Islet of Langerhans (tissue), 1 donor: Measurements from ENCODE around the gene SPCS1.

Experiments used
- FAIRE-seq: peaks from one replicate; lab custom pipeline; 2011; peaks lifted over from hg19 to GRCh38; lab: Jason Lieb, UNC

Gene SPCS1

DNA sequence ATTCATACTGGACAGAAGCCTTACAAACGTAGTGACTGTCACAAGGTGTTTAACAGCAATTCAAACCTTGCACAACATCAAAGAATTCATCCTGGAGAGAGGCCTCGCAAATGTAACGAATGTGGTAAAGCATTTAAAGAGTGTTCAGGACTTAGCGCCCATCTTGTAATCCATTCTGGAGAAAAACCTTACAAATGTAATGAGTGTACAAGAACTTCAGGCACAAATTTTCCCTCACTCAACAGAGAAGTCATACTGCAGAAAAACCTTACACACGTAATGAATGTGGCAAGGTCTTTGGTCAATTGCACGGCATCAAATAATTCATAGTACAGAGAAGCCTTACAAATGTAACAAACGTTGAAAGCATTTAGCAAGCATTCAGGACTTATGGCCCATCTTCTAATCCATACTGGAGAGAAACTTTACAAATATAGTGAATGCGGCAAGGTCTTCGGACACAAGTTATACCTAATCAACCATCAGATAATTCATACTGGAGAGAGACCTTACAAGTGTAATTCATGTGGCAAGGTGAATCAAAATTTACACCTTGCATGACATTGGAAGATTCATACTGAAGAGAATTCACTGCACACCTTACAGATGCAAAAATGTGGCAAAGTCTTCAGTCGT, 27.5 kb downstream of the SPCS1 start:
- FAIRE-seq, result no peak

DNA sequence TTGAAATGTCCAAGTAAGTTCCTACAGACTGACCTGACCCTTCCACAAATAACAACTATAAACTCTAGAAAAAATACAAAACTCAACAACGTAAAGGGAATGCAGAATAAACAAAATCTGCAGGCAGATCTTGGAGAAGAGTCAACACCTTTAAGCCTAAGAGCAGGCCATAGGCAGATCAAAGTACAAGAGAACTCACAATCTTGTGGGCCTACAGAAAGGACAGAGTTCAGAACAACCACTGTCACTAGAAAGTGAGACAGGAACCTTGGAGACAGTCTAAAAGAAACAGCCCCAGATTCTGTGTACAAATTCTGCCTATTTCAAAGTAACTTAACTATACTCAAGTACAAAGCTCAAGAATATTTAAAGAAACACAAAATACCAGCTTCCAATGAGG, 33.8 kb downstream of the SPCS1 start:
- FAIRE-seq, result no peak

DNA sequence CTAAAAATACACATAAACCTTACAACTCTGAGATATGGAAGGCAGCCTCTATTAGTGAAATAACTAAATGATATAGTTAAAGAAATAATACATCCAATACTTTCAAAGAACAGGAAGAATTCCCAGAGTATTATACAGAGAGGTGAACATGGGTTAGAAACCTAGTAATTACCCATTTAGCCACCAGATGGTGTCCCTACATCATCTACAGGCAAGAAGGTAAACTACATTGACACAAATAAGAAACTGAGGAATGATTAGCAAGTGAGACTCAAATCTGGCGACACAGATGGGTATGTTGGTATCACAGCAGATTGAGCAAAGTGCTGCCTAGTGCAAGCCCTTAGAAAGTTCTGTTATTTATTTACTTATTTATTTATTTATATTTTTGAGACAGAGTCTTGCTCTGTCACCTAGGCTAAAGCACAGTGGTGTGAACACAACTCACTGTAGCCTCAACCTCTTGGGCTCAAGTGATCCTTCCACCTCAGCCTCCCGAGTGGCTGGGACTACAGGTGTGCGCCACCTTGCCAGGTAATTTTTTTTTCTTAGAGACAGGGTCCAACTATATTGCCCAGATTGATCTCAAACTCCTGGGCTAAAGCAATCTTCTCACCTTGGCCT, 36.6 kb downstream of the SPCS1 start:
- FAIRE-seq, result peak; percentile 97

DNA sequence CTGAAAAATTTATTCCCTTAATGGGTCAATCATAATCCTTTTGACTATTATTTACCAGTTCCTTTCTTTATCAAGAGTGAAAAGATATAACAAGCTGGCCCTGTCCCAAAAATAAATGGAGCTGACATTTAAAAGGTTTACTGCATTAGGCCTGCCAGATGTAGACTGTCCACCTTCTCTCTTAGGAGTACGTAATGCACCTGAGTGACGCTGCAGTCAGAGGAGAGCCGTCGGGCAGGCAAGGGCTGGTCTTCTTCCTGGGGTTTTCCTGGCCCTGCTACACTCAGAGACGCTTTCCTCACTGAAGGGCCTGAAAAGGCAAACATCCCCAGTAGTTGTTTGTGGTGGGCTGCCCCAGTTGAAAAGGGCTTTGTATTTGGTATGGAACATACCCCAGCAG, 37.2 kb downstream of the SPCS1 start:
- FAIRE-seq, result peak; percentile 95

DNA sequence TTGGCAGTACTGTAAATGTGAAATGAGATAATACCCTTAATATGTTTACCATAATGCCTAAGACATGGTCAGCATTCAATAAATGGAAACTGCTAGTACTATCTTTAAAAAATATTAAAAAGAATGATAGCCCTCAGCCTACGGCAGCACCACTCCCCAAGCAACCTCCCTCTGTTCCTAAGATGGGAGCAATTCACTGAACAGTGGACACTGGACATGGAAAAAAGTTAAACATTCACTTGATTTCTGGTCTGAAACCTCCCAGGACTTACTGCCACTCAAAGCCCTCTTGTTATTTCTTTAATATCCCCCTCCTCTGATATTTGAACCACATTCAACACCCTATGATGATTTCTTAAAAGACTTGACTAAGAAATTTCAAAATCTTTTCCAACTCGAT, 37.8 kb downstream of the SPCS1 start:
- no peak for FAIRE-seq

DNA sequence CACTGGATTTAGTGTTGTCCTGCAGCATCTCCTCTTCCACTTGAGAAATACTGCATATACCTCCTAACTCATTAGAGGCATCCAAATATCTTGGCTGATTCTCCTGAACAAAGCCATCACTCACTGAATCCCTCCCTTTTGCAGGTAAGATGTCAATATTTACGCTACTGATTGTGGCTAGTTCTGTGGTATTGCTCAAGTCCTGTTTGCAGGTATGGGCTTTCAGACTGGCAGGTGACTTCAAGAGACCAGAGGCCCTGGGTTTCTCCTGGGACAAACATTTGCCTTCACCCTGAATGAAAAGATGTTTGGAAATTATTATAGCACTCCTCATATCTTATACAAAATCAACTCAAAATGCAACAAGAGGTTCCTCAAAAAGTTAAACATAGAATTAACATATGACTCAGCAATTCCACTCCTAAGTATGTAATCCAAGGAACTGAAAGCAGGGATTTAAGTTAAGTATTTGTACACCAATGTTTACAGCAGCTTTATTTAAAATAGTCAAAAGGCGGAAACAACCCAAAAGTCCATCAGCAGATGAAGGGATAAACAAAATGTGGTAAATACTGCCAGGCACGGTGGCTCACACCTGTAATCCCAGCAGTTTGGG, 46.2 kb downstream of the SPCS1 start:
- no peak for FAIRE-seq

DNA sequence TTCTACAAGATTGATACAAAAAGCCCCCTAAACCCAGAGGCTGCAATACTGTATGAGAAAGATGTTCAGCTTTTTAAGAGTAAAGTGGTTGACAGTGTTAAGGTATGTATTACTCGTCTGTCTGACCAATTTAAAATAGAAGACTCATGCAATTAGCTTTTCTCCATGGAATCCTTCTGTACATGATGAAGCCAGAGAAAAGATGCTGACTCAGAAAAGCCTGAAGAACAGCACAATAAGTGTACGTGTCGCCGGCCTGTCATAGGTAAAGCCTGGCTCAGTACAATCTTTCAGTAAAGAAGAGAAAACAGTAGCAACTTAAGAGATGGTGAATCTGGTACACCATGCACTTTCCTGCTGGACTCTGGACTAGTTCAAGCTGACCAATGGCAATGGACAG, 48.5 kb downstream of the SPCS1 start:
- no peak for FAIRE-seq

DNA sequence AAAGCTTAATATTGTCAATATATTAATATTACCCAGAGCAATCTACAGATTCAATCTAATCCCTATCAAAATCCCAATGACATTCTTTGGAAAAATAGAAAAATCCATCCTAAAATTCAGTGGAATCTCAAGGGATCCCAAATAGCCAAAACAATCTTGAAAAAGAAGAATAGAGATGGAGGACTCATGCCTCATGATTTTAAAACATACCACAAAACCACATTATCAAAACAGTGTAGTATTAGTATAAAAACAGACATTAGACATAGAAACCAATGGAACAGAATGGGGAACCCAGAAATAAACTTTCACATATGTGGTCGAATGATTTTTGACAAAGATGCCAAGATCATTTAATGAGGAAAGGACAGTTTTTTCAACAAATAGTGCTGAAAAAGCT, 50.2 kb downstream of the SPCS1 start:
- no peak for FAIRE-seq
